Fibroblast of the aortic adventitia (primary cell): ENCODE results near the gene TBCA. TPM values are rescaled to one million over a fixed set of nuclear protein-coding genes. Genes with fewer than 3 reads are reported as not detected.

ENCODE experiments used
- DNase-seq: peaks from one replicate; pipeline ENCODE4 v3.0.0-alpha.2; 2010; ENCODE audit warnings: low read depth
- H3K4me3 ChIP-seq: 2 replicates; pipeline ENCODE4 v1.5.1; 2011; ENCODE audit warnings: low read depth, mild to moderate bottlenecking, control low read depth, low read length, moderate library complexity
- total RNA-seq: library from RNA; depleted of rRNA; stranded (reverse); fragments of >200 nt; gene quantifications from 2 replicates; pipeline ENCODE4 v1.2.3, GENCODE V29; 2012; ENCODE audit warnings: low replicate concordance
- TF ChIP-seq, protein P1 (sequence below): IDR thresholded peaks from 2 replicates; pipeline ENCODE4 v1.5.1; 2011; ENCODE audit warnings: mild to moderate bottlenecking, low read length, control low read depth, inconsistent platforms; ENCODE audit not compliant: insufficient read depth

The TBCA gene
- total RNA-seq, 1 donor = 147 TPM

DNA sequence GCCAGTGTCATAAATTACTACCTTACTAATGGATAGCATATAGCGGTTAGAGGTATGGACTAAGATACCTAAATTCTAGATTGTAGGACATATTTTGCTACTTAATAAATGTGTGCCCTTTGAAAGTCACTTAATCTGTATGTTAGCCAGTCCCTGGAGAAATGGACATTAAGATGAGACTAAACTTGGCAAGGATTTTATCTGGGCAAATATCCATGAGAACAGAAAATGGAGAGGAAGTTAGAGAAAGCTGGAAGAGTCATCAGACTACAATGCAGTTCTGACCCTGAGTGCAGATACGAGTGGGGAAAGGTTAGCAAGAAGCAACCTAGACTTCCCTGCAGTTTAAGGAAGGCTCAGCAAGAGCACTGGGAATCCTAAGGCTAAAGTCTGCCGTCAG, 33.0 kb downstream of the TBCA start:
- TF ChIP-seq, protein P1, sequence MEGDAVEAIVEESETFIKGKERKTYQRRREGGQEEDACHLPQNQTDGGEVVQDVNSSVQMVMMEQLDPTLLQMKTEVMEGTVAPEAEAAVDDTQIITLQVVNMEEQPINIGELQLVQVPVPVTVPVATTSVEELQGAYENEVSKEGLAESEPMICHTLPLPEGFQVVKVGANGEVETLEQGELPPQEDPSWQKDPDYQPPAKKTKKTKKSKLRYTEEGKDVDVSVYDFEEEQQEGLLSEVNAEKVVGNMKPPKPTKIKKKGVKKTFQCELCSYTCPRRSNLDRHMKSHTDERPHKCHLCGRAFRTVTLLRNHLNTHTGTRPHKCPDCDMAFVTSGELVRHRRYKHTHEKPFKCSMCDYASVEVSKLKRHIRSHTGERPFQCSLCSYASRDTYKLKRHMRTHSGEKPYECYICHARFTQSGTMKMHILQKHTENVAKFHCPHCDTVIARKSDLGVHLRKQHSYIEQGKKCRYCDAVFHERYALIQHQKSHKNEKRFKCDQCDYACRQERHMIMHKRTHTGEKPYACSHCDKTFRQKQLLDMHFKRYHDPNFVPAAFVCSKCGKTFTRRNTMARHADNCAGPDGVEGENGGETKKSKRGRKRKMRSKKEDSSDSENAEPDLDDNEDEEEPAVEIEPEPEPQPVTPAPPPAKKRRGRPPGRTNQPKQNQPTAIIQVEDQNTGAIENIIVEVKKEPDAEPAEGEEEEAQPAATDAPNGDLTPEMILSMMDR = no peak
- peak; percentile 10 for DNase-seq
- no peak overlapping the region for H3K4me3 ChIP-seq

DNA sequence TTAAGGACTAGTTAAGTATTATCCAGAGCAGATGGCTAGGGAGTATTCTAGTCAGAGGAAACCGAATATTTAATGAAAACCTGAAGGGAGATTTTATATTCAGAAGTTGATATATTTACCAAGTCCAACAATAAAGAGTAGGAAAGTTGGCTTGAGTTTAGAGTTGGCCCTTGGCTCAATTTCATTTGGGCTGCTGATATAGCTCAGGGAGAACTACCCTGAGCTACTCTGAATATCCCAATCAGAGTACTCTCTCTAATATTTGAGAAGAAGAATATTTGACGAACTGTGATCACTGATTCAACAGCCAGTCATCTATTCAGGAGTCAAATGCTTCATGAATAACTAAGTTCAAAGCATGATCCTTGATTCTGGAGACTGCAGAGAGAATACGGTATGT, 34.5 kb downstream of the TBCA start:
- DNase-seq = no peak
- H3K4me3 ChIP-seq = no peak overlapping the region
- TF ChIP-seq, protein P1 = no peak

DNA sequence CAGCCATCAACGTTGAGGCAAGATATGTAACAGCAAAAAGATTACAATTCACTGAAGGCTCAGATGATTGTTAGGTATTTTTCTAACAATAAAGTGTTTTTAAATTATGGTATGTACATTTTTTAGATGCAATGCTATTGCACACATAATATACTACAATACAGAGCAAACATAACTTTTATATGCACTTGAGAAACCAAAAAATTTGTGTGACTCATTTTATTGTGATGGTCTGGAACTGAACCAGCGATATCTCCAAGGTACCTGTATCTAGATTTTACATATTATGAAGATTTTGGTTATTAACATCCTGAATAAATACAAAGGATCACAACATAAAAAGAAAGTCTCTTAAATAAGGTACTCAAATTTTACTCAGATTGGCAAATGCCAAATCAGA, 41.3 kb downstream of the TBCA start:
- no peak overlapping the region for H3K4me3 ChIP-seq
- DNase-seq = no peak
- TF ChIP-seq, protein P1 = no peak

DNA sequence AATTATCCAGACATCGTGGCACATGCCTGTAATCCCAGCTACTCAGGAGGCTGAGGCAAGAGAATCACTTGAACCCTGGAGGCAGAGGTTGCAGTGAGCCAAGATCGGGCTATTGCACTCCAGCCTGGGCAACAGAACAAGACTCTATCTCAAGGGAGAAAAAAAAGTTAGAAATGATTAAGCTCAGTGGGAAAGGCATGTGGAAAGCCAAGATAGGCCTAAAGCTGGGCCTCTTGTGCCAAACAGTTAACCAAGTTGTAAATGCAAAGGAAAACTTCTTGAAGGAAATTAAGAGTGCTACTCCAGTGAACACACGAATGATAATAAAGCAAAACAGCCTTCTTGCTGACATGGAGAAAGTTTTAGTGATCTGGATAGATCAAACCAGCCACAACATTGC, 43.0 kb downstream of the TBCA start:
- TF ChIP-seq, protein P1 = no peak
- no peak overlapping the region for H3K4me3 ChIP-seq
- peak; percentile 42 for DNase-seq

DNA sequence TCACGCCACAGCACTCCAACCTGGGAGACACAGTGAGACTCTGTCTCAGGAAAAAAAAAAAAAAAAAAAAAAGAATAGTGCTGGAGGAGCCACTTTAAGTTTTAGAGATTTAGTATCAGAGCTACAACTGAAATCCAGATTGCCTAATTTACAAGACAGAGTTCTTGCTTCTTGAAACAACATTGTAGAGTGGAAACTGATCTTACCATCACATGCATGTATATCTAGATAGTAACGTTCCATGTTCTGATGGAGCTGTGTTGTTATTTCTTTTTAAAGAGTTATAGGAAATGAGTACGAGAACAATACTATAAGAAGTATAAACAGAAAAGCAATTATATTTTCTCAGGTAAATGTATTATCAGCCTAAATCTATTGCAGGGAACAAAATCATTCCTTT, 48.9 kb downstream of the TBCA start:
- no peak overlapping the region for H3K4me3 ChIP-seq
- DNase-seq = no peak
- TF ChIP-seq, protein P1 = no peak

DNA sequence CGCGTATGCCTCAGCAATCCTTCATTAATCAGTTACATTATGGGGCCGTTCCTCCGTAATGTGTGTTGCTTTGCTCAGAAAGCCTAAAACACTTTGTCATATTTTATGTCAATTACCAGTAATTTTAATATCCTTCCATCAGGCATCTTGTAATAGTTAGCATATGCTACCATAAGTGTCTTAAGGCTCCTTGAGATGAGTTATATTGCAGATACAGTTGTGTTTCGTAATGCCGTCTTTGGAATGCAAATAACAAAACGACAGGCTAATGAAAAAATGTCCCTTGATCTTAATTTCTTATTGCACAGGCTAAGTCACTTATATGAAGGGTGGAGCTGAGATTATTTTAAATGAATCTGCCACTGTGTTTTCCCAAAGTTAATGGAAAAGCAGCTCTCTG, 50.5 kb downstream of the TBCA start:
- no peak for DNase-seq

DNA sequence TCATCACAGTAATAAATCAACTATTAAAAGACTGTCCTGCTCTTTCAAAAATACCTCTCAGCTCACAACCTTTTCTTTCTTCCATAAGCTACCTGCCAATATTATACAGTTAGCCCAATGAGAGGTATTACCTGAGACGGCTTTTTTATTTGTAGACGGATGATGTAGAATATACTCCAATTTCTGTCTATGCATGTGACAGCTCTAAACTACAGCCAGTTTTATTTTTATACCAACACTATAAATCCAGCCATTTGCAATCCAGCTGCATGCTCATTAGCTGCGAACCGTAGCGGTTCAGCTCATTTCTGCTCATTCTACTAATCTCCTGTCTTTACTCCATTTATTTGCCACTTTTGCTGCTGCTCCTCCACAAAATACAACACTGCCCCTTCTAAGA, 51.2 kb downstream of the TBCA start:
- H3K4me3 ChIP-seq = no peak overlapping the region
- no peak for DNase-seq
- TF ChIP-seq, protein P1 = no peak

More for the DNA sequence above, 50.5 kb downstream of the TBCA start:
- H3K4me3 ChIP-seq = no peak overlapping the region
- TF ChIP-seq, protein P1 = no peak
